HEK293 (cell line): ENCODE measurements around the gene C8G.

Experiments
- CTCF ChIA-PET: fragments of 350-600 bp; formaldehyde crosslinking; extraction: SDS; loops from one replicate; lab custom pipeline; 2021; ENCODE audit warnings: antibody characterized with exemption; lab: Yijun Ruan, JAX
- POLR2A ChIA-PET: fragments of 300-600 bp; formaldehyde crosslinking; extraction: SDS; loops from one replicate; lab custom pipeline; 2020; ENCODE audit warnings: antibody characterized with exemption, inconsistent platforms; lab: Yijun Ruan, JAX
- H3K27ac ChIP-seq: fragments of 200-500 bp; sonication (Bioruptor generic); 2 replicates; pipeline ENCODE4 v1.5.1; 2014; ENCODE audit warnings: low read depth, low read length, control low read depth, inconsistent platforms; ENCODE audit errors: extremely low read depth
- H3K36me3 ChIP-seq, 2 experiments: fragments of 200-500 bp in 1 of 2; sonication (Bioruptor generic) in 1 of 2; 1 replicate in 1 of 2; 2 replicates in 1 of 2; pipeline ENCODE4 v1.5.1; 2014 to 2017; ENCODE audit warnings: inconsistent platforms in 2 of 2, low read length in 2 of 2; ENCODE audit not compliant: control insufficient read depth in 2 of 2, insufficient read depth in 1 of 2
- H3K4me1 ChIP-seq: fragments of 200-500 bp; sonication (Bioruptor generic); 2 replicates; pipeline ENCODE4 v1.5.1; 2014; ENCODE audit warnings: mild to moderate bottlenecking, low read length, inconsistent platforms; ENCODE audit not compliant: control insufficient read depth, insufficient read depth
- H3K4me3 ChIP-seq: 2 replicates; pipeline ENCODE4 v1.5.1; 2011; ENCODE audit warnings: low read depth, mild to moderate bottlenecking, control low read depth, low read length, moderate library complexity
- H3K9me3 ChIP-seq: fragments of 200-500 bp; sonication (Bioruptor generic); 2 replicates; pipeline ENCODE4 v1.5.1; 2014; ENCODE audit warnings: low read depth, low read length, inconsistent platforms; ENCODE audit not compliant: control insufficient read depth, insufficient read depth
- EGR2 ChIP-seq: fragments of 450-650 bp; formaldehyde crosslinking; IDR thresholded peaks from 2 replicates; pipeline ENCODE4 v1.5.1; 2016; ENCODE audit warnings: low read depth, missing biosample characterization, missing genetic modification characterization
- GLIS1 ChIP-seq: fragments of 450-650 bp; formaldehyde crosslinking; IDR thresholded peaks from 2 replicates; pipeline ENCODE4 v1.5.1; 2016; ENCODE audit warnings: missing biosample characterization, missing genetic modification characterization
- KLF1 ChIP-seq: fragments of 450-650 bp; formaldehyde crosslinking; IDR thresholded peaks from 2 replicates; pipeline ENCODE4 v1.5.1; 2016; ENCODE audit warnings: missing biosample characterization, missing genetic modification characterization
- PRDM10 ChIP-seq: fragments of 450-650 bp; formaldehyde crosslinking; IDR thresholded peaks from 2 replicates; pipeline ENCODE4 v1.5.1; 2016; ENCODE audit warnings: missing biosample characterization, missing genetic modification characterization
- TCF7L2 ChIP-seq: IDR thresholded peaks from 2 replicates; pipeline ENCODE4 v1.6.1; 2011; ENCODE audit warnings: low read depth, mild to moderate bottlenecking, inconsistent platforms, low read length, moderate library complexity, borderline replicate concordance
- ZBTB11 ChIP-seq: fragments of 450-650 bp; formaldehyde crosslinking; conservative IDR thresholded peaks from 2 replicates; pipeline ENCODE4 v1.5.1; 2016; ENCODE audit warnings: low read depth, missing biosample characterization, missing genetic modification characterization
- ZBTB7A ChIP-seq: fragments of 450-650 bp; formaldehyde crosslinking; IDR thresholded peaks from 2 replicates; pipeline ENCODE4 v1.5.1; 2016; ENCODE audit warnings: low read depth, missing biosample characterization, missing genetic modification characterization
- ZBTB8A ChIP-seq: fragments of 450-650 bp; formaldehyde crosslinking; IDR thresholded peaks from 2 replicates; pipeline ENCODE4 v1.5.1; 2016; ENCODE audit warnings: missing biosample characterization, missing genetic modification characterization
- ZFHX2 ChIP-seq: fragments of 450-650 bp; formaldehyde crosslinking; conservative IDR thresholded peaks from 2 replicates; pipeline ENCODE4 v1.5.1; 2016; ENCODE audit warnings: missing biosample characterization, missing genetic modification characterization
- ZIC2 ChIP-seq: fragments of 450-650 bp; formaldehyde crosslinking; IDR thresholded peaks from 2 replicates; pipeline ENCODE4 v1.5.1; 2016; ENCODE audit warnings: missing biosample characterization, missing genetic modification characterization
- ZNF423 ChIP-seq: fragments of 450-650 bp; formaldehyde crosslinking; IDR thresholded peaks from 2 replicates; pipeline ENCODE4 v1.5.1; 2016; ENCODE audit warnings: missing biosample characterization, missing genetic modification characterization
- ZNF571 ChIP-seq: fragments of 450-650 bp; formaldehyde crosslinking; IDR thresholded peaks from 2 replicates; pipeline ENCODE4 v1.5.0; 2017; ENCODE audit warnings: missing biosample characterization, missing genetic modification characterization
- ZXDB ChIP-seq: fragments of 450-650 bp; formaldehyde crosslinking; IDR thresholded peaks from 2 replicates; pipeline ENCODE4 v1.5.1; 2016; ENCODE audit warnings: missing biosample characterization, missing genetic modification characterization

C8G gene

GRCh38 chr9:136995362-136995761 is 50.3 kb downstream of the C8G start:
- Histone ChIP-seq H3K9me3 (no peaks in the 10 kb centered on the region), H3K27ac (no peak overlapping the region), H3K36me3 (peaks cover 0 to 18% of the 10 kb centered on the region in 2 experiments; a peak in 1 of 3 replicates), H3K4me1 (peaks cover 5% of the 10 kb centered on the region), H3K4me3 (no peak overlapping the region)
- TF ChIP-seq ZFHX2 (peak; percentile 58), ZBTB11 (tag by site-specific recombination) (no peak)
- CTCF ChIA-PET, result interaction anchor here (1.4 to 5.4 kb wide), 4 partner anchors 34 to 208 kb away, joined by 3 to 38 read pairs (median 7); partner anchors contain the start of gene ABCA2
- POLR2A ChIA-PET, result interaction anchor here (0.8 to 1.6 kb wide), 8 partner anchors 9 to 103 kb away, joined by 3 to 8 read pairs (median 4); no protein-coding TSS in a partner anchor

GRCh38 chr9:136995772-136996311 is 50.8 kb downstream of the C8G start:
- H3K4me1 ChIP-seq, result peaks cover 5% of the 10 kb centered on the region
- TF ChIP-seq TCF7L2, result no peak
- TF ChIP-seq ZIC2 (tag by site-specific recombination), result peak; percentile 32
- peak; percentile 50 for TF ChIP-seq GLIS1 (tag by site-specific recombination)
- TF ChIP-seq ZXDB (tag by site-specific recombination), result 0 out of 2 replicates have a peak, but pooled peaks have one; percentile 23
- no peak for TF ChIP-seq ZNF423 (tag by site-specific recombination)
- peak; percentile 63; the same call in 1 of the 2 replicates for TF ChIP-seq KLF1 (tag by site-specific recombination)
- TF ChIP-seq ZBTB7A (tag by site-specific recombination), result no peak
- TF ChIP-seq ZNF571 (tag by site-specific recombination), result no peak
- TF ChIP-seq EGR2 (tag by site-specific recombination), result peak; percentile 41; the same call in 1 of the 2 replicates
- peak; percentile 6; the same call in 1 of the 2 replicates for TF ChIP-seq ZBTB8A (tag by site-specific recombination)
- peak; percentile 57 for TF ChIP-seq PRDM10 (tag by site-specific recombination)
- TF ChIP-seq, all 188 proteins: peak for 7
- ChIA-PET CTCF (interaction anchor here (0.7 to 5.4 kb wide), 5 partner anchors 34 to 208 kb away, joined by 3 to 38 read pairs (median 4); partner anchors contain the start of gene ABCA2), POLR2A (interaction anchor here (0.7 to 1.6 kb wide), 14 partner anchors 9 to 245 kb away, joined by 3 to 8 read pairs (median 4); partner anchors contain the start of gene TUBB4B)
- no peak overlapping the region for H3K4me3 ChIP-seq
- peaks cover 0 to 18% of the 10 kb centered on the region in 2 experiments; a peak in 1 of 3 replicates for H3K36me3 ChIP-seq
- no peak overlapping the region for H3K27ac ChIP-seq
- H3K9me3 ChIP-seq, result no peaks in the 10 kb centered on the region
